HEK293T (cell line): ENCODE data around the gene ARHGAP6.

Experiments used
- ARNT ChIP-seq: fragments of 450-650 bp; IDR thresholded peaks from 2 replicates; pipeline ENCODE4 v1.6.1; 2017; ENCODE audit warnings: mild to moderate bottlenecking
- BHLHE40 ChIP-seq: fragments of 450-650 bp; IDR thresholded peaks from 2 replicates; pipeline ENCODE4 v1.6.1; 2016; ENCODE audit warnings: mild to moderate bottlenecking, moderate library complexity, borderline replicate concordance
- CTBP1 ChIP-seq: fragments of 450-650 bp; IDR thresholded peaks from 2 replicates; pipeline ENCODE4 v1.6.1; 2016; ENCODE audit warnings: borderline replicate concordance
- ELF4 ChIP-seq: fragments of 450-650 bp; IDR thresholded peaks from 2 replicates; pipeline ENCODE4 v1.6.1; 2017; ENCODE audit warnings: antibody characterized with exemption
- FOXA1 ChIP-seq: fragments of 450-650 bp; IDR thresholded peaks from 2 replicates; pipeline ENCODE4 v1.6.1; 2016; ENCODE audit warnings: mild to moderate bottlenecking
- FOXK2 ChIP-seq: fragments of 450-650 bp; IDR thresholded peaks from 2 replicates; pipeline ENCODE4 v1.6.1; 2016; ENCODE audit warnings: mild to moderate bottlenecking
- FOXM1 ChIP-seq: fragments of 450-650 bp; IDR thresholded peaks from 2 replicates; pipeline ENCODE4 v1.6.1; 2017; ENCODE audit warnings: mild to moderate bottlenecking, borderline replicate concordance
- HDGF ChIP-seq: fragments of 450-650 bp; IDR thresholded peaks from 2 replicates; pipeline ENCODE4 v1.6.1; 2017; ENCODE audit warnings: antibody characterized with exemption, borderline replicate concordance
- L3MBTL2 ChIP-seq: fragments of 450-650 bp; conservative IDR thresholded peaks from 2 replicates; pipeline ENCODE4 v1.6.1; 2016; ENCODE audit warnings: mild to moderate bottlenecking
- LEF1 ChIP-seq: fragments of 450-650 bp; IDR thresholded peaks from 2 replicates; pipeline ENCODE4 v1.6.1; 2017; ENCODE audit warnings: mild to moderate bottlenecking, borderline replicate concordance
- SUZ12 ChIP-seq: fragments of 450-650 bp; IDR thresholded peaks from 2 replicates; pipeline ENCODE4 v1.6.1; 2016; ENCODE audit warnings: mild to moderate bottlenecking
- TARDBP ChIP-seq: fragments of 450-650 bp; IDR thresholded peaks from 2 replicates; pipeline ENCODE4 v1.6.1; 2016
- ZNF384 ChIP-seq: fragments of 450-650 bp; IDR thresholded peaks from 2 replicates; pipeline ENCODE4 v1.6.1; 2016
- TF ChIP-seq, protein P1 (sequence below): fragments of 450-650 bp; IDR thresholded peaks from 2 replicates; pipeline ENCODE4 v1.6.1; 2016

DNA sequence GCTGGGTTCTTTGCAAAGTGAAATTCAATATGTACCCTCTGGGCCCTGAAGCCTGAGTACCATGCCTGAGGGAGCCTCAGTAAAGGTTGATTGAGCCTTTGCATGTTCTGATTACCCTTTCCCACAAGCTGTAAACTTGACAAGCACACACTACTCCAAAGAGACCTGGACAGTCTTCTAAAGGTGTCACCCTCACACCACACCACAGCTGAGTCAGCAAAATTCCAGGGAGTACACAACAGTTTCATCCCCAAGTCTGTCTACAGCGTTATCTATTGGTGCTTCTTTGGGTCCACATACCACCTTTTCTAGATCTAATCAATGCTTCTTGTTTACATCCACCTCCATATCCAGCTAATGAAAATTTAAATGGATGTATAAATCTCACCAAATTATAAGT is 191.7 kb downstream of the ARHGAP6 start:
- TF ChIP-seq FOXM1 (no peak), ELF4 (no peak), BHLHE40 (no peak), SUZ12 (no peak), FOXK2 (no peak), LEF1 (no peak), HDGF (no peak), TARDBP (no peak), ZNF384 (no peak), FOXA1 (no peak), CTBP1 (no peak), L3MBTL2 (no peak), ARNT (no peak)
- TF ChIP-seq, protein P1, sequence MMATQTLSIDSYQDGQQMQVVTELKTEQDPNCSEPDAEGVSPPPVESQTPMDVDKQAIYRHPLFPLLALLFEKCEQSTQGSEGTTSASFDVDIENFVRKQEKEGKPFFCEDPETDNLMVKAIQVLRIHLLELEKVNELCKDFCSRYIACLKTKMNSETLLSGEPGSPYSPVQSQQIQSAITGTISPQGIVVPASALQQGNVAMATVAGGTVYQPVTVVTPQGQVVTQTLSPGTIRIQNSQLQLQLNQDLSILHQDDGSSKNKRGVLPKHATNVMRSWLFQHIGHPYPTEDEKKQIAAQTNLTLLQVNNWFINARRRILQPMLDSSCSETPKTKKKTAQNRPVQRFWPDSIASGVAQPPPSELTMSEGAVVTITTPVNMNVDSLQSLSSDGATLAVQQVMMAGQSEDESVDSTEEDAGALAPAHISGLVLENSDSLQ: no peak
